Activated CD4-positive, CD25-positive, alpha-beta regulatory T cell treated with anti-CD3 and anti-CD28 coated beads, Interleukin-2, amount 50 U/mL, for 24 hours (primary cell): ENCODE data around the gene TMEM163.

Experiments used
- ATAC-seq, 2 donors: fragments of 150-1000 bp; cut with Tn5 transposase; one replicate each; pipeline ENCODE4 v1.10.0; 2021; ENCODE audit warnings: mild to moderate bottlenecking in 1 of 2, moderate library complexity in 1 of 2

Gene TMEM163

GRCh38 chr2:134452042-134452733 lies 266.6 kb downstream of the TMEM163 start:
- no peak for ATAC-seq

- ATAC-seq = no peak
Observed at GRCh38 chr2:134451347-134451630, 267.5 kb downstream of the TMEM163 start.

- no peak for ATAC-seq
Observed at GRCh38 chr2:134449751-134450513, 268.9 kb downstream of the TMEM163 start.

GRCh38 chr2:134449157-134449556 lies 269.6 kb downstream of the TMEM163 start:
- no peak for ATAC-seq

- no peak for ATAC-seq
Observed at GRCh38 chr2:134448650-134449049, 270.1 kb downstream of the TMEM163 start.

- ATAC-seq = no peak
Observed at GRCh38 chr2:134447669-134448068, 271.1 kb downstream of the TMEM163 start.

- no peak for ATAC-seq
Observed at GRCh38 chr2:134446383-134447017, 272.3 kb downstream of the TMEM163 start.

GRCh38 chr2:134445985-134446382 lies 272.8 kb downstream of the TMEM163 start:
- ATAC-seq = no peak

GRCh38 chr2:134445116-134445515 lies 273.7 kb downstream of the TMEM163 start:
- ATAC-seq = no peak

GRCh38 chr2:134443814-134444480 lies 274.9 kb downstream of the TMEM163 start:
- no peak for ATAC-seq

GRCh38 chr2:134441153-134441863 lies 277.5 kb downstream of the TMEM163 start:
- no peak for ATAC-seq

- no peak for ATAC-seq
Observed at GRCh38 chr2:134440336-134440909, 278.4 kb downstream of the TMEM163 start.

- ATAC-seq = no peak
Observed at GRCh38 chr2:134438371-134438770, 280.4 kb downstream of the TMEM163 start.

GRCh38 chr2:134436706-134437105 lies 282.1 kb downstream of the TMEM163 start:
- no peak for ATAC-seq

GRCh38 chr2:134435936-134436335 lies 282.9 kb downstream of the TMEM163 start:
- no peak for ATAC-seq

- no peak for ATAC-seq
Observed at GRCh38 chr2:134435505-134435904, 283.3 kb downstream of the TMEM163 start.

GRCh38 chr2:134433979-134434378 lies 284.8 kb downstream of the TMEM163 start:
- ATAC-seq = no peak

GRCh38 chr2:134433469-134433868 lies 285.3 kb downstream of the TMEM163 start:
- ATAC-seq = no peak

- ATAC-seq = no peak
Observed at GRCh38 chr2:134432435-134432883, 286.3 kb downstream of the TMEM163 start.

GRCh38 chr2:134431838-134432434 lies 286.9 kb downstream of the TMEM163 start:
- ATAC-seq = no peak

- no peak for ATAC-seq
Observed at GRCh38 chr2:134429886-134430285, 288.9 kb downstream of the TMEM163 start.

GRCh38 chr2:134426721-134427120 lies 292.1 kb downstream of the TMEM163 start:
- ATAC-seq = no peak
